HG02571 (cell line): Measurements from ENCODE around the gene PIRT.
"Not testable (repeated sequence)": the region's sequence is repeated elsewhere in the genome, so short reads cannot be mapped to it uniquely, and the experiment has no call there.

Experiments
- ATAC-seq: cut with Tn5 transposase; IDR thresholded peaks from one replicate; pipeline ENCODE4 v1.9.1; 2021; ENCODE audit warnings: mild to moderate bottlenecking, moderate library complexity; ENCODE audit not compliant: unreplicated experiment

The PIRT gene

DNA sequence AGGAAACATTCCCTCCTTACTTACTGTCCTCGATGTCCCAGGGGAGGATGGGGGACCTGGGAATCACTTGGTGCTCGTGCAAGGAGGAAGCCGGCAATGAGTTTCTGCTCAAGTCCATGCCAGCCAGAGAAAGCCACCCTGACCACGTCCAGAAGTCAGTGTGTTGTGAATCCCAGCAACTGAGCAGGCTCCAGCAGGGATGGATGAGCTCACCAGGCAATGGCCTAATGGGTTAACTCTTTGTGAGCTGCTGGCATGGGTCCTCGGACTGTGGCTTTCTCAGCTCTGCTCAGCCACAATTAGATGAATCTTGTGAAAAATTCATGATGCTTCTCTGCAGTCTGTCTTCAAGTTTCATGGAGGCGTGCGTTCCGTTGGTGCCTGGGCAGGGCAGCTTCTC is at the start of gene PIRT:
Gene PIRT (minus strand): TSS at position 167 of the 400 bp plus-strand sequence. CDS start 12,442 bp downstream, outside the sequence.
- ATAC-seq = no peak

GRCh38 chr17:10881959-10882358 is 44.1 kb upstream of the PIRT start:
- ATAC-seq = no peak

DNA sequence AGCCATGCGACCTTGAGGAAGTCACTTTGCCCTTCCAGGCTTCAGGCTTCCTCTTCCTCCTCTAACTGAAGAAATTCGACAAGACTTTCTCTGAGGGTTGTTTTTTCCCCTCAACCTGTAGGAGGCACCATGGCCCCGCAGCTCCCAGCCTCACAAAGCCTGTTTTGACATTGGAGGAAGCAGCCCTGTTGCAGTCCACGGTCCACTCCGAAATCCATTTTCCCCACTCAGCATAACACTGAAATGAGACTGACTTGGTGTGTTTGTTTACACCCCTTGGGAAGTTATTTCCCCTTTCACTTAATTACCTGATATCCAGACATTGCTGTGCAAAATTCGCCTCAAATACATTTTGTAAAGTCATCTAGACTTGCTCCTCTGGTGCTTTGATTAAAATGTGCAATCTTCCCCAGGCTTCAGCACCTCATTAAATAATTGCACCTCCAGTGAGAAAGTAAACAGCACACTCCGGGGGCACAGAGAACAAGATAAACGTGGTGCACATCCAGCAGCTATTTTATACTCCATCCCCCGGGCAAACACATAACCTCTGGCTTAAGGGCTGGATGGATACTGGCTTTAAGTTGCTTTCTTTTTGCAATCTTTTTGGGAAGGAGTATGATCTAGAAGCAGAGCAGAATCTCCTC is 41.4 kb upstream of the PIRT start:
- no peak for ATAC-seq

DNA sequence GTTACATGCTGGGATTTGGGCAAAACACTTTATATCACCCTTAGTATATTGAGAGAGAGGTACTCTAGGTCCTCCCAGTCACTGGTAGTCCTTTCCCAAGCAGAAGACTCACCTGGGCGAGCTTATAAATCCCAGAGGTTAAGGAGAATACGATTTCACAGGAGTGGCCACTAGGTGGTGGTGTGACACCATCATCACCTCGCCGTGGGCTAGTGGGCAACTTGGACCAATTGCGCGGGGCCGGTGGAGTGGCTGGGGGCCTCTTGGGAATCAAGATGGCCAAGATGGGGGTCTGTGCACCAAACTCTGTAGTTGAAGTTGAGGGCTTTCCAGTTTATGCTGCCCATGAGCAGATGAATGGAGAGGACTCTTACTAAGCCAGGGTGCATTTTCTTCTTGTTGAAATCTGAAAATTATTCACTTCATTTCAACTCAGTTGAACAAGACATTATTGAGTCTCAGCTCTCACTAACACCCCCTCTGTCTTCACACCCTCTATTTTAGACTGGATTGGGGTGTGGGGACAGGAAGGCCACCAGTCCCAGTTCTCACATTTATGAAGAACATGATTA is 38.2 kb upstream of the PIRT start:
- no peak for ATAC-seq

DNA sequence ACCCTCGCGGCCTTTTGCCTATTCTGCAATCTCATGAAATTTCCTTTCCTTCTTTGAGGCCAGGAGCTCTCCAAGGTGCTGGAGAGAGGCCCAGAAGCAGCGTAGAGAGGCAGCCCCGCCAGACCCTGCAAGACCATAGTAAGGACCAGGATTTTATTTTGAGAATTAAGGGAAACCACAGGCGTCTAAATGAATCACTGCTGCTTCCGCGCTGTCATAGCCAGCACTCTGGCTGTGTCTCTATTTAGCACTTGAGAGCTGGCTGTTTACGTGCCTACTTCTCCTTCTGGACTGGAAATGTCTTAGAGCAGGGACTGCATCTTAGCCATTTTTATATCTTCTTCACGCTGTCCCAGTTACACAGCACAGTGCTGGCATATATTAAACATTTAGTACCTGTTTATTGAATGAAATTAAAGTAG is 37.6 kb upstream of the PIRT start:
- ATAC-seq = no peak

GRCh38 chr17:10871914-10872313 is 34.0 kb upstream of the PIRT start:
- no peak for ATAC-seq

DNA sequence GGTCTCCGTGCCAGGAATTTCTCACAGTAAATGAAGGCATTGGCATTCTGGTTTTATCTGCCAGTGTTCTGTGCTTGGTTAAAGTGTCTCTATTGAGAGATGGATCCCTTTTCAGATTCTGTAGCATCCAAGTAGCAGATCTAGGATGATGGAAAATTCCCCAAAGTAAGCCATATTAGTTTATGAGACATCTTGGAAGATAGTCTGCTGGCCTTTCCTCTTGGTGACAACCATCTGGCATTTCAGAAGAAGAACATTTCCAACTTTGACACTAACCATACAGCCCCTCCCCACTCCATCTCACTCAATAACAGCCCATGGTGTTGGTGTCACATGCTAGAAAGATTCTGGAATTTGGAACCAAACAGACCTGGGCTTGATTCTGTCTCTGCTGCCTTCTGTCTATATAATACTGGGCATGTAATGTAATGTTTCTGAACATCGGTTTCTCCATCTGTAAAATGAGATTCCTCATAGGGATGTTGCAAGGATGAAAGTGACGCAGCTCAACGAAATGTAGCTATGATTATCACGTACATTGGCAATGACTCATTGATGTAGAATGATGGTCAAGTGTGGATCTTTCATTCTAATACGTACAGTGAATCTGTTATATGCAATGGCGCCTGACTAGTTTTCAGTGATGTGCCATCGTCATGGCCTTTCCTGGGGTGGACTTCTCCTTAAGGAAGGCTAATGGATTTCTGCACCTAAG is 32.6 kb upstream of the PIRT start:
- ATAC-seq = no peak

GRCh38 chr17:10868744-10869143 is 30.9 kb upstream of the PIRT start:
- not testable (repeated sequence) for ATAC-seq

DNA sequence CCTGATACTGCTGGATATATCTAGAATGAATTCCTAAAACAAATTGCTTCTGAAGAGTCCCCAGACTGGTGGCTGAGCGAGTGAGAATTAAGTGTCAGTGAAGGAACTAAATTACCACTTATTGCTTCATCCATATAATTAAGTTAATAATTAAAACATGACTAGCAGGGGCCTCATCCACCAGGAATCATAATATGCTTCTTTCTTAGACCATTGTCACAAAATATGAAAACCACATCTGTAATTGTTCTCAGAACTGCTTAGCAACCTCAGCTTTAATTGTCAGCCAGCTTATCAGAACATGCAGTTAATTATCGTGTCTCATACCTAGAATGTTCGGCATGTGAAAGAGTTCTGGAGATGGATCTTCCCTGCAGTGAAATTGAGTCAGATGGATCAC is 21.2 kb upstream of the PIRT start:
- no peak for ATAC-seq

GRCh38 chr17:10857976-10858375 is 20.1 kb upstream of the PIRT start:
- no peak for ATAC-seq

- ATAC-seq = not testable (repeated sequence)
These were observed 8.7 kb upstream of the PIRT start for GRCh38 chr17:10846636-10847035.

GRCh38 chr17:10845388-10845751 is 7.5 kb upstream of the PIRT start:
- ATAC-seq = no peak

- peak; percentile 77 for ATAC-seq
These were observed 6.9 kb upstream of the PIRT start for GRCh38 chr17:10844621-10845387.

DNA sequence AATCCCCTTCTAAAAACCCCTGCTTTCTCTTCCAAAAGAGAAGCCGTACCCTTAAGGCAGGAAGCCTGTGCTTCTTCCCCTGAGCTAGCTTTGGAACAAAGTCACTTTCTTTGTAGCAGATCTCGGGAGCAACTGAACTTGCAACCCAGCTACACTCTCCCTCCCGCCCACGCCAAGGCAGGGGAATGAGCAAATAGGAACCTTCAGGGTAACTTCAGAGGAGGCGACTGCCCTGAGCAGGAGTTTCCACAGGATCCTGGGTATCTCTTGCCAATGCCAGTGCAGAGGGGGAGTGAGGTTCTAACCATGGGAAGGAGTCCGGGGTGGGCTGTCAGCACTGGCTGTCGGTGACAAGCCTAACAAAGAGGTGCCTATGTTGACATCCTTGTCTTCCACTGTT is 5.9 kb upstream of the PIRT start:
- no peak for ATAC-seq

GRCh38 chr17:10842658-10843057 is 4.8 kb upstream of the PIRT start:
- no peak for ATAC-seq

DNA sequence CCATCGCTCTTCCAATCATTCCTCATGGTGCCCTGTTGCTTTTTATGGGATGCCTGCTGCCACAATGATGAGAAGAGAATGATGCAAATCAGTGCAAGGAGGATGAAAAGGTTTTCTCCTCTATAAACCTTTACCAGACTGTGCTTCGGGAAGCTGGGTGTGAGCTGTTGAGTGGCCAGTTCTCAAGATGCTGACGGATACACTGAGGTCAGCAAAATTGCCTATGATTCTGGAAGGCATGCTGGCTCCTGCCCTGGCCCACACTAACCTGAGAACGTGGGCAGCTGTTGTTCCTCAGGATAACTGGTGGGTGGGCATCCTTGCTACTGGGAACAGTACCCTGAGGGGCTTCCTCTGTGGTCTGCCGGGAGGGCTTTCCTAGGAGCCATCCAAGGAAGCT is 795 bp upstream of the PIRT start:
- no peak for ATAC-seq

- no peak for ATAC-seq
These were observed 809 bp downstream of the PIRT start for GRCh38 chr17:10836966-10837590.

- ATAC-seq = no peak
These were observed 1.7 kb downstream of the PIRT start for GRCh38 chr17:10836145-10836544.

- ATAC-seq = no peak
These were observed 6.2 kb downstream of the PIRT start for GRCh38 chr17:10831696-10832095.

DNA sequence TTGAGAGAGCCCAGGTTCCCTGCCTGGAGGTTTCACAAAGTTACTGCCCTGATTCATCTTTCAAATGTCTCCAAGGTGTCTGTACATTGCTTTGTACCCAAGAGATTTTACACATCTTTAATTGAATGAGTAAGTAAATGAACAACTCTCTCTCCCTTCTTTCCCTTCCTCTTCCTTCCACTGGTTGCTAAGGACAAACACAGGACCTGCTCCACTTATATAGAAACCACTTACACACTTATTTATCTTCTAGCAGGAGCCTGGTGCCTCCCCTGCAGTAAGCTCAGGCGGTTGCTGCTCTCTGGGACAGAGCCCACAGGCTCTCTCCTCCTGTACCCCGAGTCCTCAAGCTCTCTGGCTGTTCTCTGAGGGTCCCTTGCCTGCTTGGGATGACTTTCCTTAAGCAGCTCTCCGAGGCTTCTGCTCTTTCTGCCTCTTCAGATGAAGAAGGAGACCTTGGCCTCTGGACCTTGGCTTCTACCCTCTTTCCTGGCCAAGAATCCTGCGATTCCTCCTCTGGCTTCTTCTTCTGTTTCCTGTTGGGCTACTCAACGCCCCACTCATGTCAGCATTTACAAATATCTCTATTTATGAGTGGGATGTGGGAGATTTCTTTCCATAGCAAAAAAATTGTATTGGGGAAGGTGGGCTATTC is 9.9 kb downstream of the PIRT start:
- ATAC-seq = no peak

- no peak for ATAC-seq
These were observed 13.0 kb downstream of the PIRT start for GRCh38 chr17:10824874-10825273.
